GM21737 (cell line): ENCODE data around the gene SPTLC1.
"Not testable (repeated sequence)": the region's sequence is repeated elsewhere in the genome, so short reads cannot be mapped to it uniquely, and the experiment has no call there.

Experiments used
- ATAC-seq: cut with Tn5 transposase; IDR thresholded peaks from one replicate; pipeline ENCODE4 v1.9.1; 2021; ENCODE audit warnings: mild to moderate bottlenecking, moderate library complexity; ENCODE audit not compliant: unreplicated experiment

The SPTLC1 gene

DNA sequence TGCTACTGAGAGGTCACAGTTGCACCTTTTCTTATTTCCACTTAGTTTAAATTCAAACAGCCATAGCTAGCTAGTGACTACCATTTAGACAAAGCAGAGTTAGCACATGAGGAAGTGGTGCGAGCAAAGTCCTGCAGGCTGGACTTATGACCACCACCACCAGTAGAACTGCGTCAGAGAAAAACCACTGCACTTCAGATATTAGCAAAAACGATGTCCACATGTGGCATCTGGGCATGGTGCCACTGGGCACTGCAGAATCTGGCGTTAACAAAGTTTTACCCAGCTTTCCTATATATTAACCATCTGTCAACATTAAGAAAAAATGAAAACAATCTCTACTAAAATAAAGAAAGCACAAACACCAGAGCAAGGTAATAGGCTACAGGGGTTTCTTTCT lies 80.1 kb downstream of the SPTLC1 start:
- ATAC-seq: no peak

DNA sequence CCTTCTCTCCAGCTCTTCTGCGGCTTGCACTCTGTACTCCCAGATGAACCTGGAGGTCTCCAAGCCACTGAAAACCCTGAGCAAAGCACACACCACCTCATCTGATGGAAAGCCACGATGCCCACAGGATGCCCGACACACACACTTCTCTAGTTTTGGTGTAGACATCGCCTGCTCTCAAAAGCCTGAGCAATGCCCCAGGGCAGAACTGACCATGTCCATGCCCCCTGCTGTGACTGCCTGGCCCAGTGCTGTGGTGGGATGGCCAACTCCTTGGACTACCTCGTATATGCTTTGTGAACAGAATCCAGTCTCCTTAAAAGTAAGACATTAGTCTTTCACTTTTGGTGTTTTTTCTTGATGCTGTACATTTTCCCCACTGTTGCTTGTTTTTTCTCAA lies 81.2 kb downstream of the SPTLC1 start:
- ATAC-seq: no peak

DNA sequence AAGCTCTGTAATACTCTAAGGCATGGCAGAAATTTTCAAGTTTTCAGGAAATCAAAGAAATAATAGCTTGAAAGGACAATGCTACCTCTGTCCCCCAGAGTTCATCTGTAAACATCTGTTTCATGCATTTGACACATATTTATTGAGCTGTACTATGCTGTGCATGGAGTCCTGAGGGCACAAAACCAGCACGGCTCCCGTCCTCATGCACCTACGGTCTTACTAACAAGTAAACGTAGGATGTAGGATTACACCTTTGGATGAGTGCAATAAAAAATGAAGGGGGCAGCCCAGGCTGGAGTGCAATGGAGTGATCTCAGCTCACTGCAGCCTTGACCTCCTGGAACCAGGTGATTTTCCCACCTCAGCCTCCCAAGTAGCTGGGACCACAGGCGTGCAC lies 81.9 kb downstream of the SPTLC1 start:
- no peak for ATAC-seq

DNA sequence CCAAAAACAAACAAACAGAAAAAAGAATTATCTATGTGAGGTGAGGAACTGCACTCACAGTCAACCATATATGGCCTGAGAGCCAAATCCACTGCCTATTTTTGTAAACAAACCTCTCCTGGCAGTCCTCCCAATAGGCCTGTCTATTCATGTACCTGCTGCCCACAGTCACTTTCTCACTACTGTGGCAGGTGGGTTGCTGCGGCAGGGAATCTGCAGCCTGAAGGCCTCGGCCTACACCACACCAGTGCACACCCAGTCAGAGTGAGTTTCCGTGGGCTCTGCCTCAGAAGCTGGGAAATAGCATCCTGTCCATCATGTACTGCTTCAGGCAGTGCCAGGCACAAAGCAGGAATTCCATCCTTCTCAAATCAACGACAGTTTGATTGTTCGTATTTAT lies 82.3 kb downstream of the SPTLC1 start:
- no peak for ATAC-seq

DNA sequence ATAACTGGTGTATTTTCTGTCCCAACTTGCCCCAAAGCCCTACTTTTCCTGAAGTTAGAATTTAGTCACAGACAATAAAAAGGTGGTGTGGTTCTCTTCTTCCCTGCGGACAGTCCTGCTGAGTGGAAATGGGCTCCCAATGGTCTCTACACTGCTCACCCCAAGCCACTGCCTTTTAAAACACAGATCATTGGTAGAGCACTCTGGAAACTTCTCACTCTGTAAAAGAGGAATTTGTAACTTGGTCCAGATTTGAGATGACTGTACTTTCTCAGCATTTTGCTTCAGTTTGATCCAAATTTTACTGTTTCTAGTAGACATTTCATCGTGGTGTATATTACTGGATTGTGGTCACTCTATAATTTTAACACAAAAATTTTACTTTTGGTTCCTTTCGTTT lies 84.8 kb downstream of the SPTLC1 start:
- ATAC-seq: no peak

DNA sequence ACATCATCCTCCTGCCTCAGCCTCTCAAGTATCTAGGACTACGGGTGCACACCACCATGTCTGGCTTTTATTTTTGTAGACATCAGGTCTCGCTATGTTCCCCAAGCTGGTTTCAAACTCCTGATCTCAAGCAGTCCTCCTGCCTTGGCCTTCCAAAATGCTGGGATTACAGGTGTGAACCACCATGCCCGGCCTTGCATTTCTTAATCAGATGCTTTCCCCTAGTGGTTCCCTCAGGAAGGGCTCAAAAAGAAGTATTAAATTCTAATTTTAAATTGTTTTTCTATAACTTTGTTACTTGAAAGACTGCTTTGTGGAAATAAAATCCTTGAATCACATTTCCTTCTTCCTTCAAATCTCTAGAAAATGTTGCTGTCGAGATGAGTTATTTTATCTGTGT lies 85.7 kb downstream of the SPTLC1 start:
- ATAC-seq: no peak

DNA sequence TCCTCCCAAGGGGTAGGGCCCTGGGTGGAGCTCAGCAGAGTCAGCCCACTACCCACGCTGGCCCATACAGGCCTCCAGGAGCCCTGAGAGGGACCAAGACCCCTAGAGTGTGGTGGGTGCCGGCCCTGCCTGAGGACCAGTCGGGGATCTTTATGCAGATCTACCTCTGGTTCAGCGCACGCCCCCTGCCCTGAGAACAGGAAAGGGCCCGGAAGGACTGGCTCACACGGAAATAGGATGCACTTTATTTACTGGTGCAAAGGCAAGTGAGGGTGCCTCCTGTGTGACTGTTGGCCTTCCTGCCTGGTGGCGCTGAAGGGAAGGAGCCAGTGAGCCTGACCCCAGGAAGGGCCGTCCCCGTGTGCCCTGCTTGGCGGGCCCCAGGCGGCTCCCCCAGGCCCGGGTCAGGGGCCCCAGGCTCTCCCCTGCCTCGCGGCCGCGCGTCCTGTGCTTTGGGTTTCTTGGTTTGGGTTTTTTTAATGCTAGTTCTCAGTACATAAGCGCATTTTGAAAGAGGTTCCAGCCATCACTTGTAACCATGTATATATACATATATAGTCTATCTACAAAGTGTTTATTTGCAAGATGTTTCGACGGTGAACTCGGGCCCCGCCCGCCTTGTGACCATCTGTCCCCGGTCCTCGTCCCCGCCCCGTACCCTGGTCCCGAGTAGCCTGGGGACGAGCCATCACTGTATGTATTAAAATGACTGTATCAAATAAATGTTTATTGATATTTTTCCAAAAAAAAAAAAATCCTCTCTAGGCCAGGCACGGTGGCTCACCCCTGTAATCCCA lies 88.8 kb downstream of the SPTLC1 start:
- ATAC-seq: no peak

DNA sequence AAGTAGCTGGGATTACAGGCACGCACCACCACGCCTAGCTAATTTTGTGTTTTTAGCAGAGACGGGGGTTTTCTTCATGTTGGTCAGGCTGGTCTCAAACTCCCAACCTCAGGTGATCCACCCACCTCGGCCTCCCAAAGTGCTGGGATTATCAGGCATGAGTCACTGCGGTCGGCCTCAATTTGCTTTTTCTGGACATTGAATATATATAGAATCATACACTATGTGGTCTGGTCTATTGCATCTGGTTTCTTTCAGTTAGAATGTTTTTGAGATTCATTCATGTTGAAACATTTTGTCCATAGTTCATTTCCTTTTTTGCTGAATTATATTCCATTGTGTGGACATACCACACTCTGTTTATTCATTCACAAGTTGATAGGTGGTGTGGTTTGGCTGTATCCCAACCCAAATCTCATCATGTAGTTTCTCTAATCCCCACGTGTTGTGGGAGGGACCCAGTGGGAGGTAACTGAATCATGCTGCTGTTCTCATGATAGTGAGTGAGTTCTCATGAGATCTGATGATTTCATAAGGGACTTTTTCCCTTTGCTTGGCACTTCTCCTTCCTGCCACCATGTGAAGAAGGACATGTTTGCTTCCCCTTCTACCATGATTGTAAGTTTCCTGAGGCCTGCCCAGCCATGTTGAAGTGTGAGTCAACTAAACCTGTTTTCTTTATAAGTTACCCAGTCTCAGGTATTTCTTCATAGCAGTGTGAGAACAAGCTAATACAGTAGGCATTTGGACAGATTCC lies 93.2 kb downstream of the SPTLC1 start:
- ATAC-seq: not testable (repeated sequence)

DNA sequence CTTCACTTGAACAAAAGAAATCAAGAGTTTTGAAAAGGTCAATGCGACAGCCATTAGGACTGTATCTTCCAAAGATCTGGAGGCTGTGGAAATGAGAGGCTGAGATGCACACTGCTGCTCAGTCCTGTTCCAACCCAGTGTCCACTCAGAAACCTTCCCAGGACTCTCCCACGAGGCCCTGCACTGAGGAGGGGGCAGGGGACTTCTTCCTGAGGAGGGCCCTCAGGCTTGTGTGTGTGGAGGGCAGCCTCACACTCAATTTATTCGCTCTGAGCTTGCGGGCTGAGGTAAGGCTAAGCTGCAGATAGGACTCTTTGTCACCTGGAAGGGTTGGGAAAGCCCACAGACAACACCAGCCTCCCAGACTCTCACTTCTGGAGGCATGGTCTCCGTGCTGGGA lies 95.6 kb downstream of the SPTLC1 start:
- no peak for ATAC-seq

DNA sequence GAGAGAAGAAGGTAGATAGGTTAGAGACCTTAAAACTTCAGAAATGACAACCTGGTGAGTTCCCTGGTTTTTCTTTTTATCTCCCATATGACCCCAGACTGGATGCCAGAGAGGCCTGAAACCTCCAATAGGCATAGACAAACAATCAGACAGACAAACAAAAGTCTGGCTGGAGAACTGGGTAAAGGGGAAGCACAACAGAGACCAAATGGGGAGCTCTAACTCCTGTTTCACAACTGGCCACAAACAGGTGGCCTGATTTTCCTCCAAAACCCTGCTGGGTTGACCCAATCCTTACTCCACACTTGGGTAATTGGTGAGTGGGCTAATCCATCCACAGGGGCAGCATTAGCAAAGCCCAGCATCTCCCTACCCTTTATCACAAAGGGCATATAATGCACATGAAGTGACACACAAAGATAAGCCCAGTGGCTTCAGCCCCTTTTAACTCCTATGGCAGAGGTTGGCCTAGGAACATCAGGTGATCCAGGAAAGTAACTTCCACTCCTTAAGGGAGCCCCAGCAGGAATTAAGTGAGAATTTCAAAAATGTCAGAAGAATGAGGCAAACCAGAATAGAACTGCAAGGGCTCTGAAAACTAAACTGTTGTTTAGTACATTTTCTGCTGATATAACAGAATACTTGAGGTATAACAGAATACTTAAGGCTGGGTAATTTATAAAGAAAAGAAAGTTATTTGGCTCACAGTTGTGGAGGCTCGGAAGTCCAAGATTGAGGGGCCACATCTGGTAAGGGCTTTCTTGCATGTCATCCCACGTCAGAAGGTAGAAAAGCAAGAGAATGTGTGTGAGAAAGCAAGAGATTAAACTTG lies 104.3 kb downstream of the SPTLC1 start:
- no peak for ATAC-seq

DNA sequence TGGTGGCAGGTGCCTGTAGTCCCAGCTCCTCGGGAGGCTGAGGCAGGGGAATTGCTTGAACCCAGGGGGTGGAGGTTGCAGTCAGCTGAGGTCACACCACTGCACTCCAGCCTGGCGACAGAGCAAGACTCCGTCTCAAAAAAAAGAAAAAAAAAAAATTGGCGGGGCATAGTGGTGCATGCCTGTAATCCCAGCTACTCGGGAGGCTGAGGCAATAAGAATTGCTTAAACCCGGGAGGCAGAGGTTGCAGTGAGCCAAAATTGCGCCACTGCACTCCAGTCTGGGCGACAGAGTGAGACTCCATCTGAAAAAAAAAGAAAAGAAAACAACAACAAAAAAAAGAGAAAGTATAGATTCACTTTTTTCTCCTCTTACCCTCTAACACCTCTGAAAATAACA lies 105.0 kb downstream of the SPTLC1 start:
- ATAC-seq: not testable (repeated sequence)

DNA sequence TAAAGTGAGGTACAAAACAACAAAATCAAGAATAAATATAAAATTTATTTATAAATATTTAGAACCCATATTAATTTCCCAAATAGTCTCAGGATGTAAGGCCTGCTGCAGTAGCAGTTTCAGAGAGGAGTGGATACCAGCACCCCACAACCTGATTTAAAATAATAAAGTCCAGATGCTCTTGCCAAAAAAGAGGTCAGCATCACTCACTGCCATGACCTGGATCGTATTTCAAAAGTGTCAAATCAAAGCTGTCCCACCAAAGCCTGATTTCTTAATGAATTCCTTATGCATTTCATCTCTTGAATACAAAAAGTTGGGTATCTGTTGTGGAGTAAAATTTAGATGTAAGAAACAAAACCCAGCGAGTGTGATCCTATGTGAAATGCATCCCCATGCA lies 107.2 kb downstream of the SPTLC1 start:
- no peak for ATAC-seq

DNA sequence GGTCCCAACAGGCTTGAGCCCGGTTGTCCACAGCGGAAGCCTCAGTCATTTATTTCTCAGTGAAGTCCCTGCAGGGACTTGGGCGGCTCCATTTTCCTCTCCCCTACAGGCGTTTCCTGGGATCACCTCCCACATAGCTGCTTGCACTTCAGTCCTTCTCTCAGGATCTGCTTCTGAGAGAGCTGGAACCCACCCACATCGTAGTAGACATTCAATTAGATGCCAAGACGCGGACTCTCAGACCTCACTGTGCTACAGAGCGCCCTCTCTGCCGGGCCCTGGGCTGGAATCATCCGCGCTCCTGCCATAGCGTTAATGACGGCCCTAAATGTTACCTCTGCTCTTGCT lies 111.2 kb downstream of the SPTLC1 start:
- no peak for ATAC-seq

DNA sequence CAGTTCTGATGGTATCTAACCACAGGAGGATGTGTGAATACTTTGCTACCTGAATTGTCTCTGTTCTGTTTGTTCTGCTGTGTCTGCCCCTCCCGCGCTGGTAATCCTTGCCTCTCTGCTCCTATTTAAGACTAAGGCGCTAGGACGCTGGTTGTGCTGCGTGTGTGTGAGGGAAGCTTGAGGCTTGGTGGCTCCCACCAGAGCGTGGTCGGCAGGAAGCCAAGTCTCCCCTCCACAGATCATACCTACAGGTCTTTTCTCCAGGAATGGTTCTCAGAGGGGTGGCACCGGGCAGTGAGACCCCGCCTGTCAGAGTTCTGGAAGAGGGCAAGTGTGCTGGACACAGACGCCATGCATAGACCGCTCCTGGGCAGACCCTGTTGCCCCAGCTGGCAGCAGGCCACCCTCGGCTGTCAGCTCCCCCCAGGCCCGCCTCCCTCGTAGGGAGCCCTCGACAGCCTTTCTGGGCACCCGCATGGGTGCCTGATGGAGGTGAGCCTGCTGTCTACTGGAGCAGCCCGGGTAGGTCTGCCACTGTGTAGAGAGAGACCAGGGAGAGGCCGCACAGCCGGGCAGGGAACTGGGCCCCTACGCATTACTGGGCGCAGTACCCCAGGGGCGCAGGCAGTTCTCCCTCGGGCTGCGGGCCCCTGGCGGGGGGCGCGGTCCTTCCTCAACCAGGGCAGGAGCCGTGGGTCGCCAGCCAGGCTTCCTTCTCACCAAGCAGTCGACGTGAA lies 111.7 kb downstream of the SPTLC1 start:
- no peak for ATAC-seq

DNA sequence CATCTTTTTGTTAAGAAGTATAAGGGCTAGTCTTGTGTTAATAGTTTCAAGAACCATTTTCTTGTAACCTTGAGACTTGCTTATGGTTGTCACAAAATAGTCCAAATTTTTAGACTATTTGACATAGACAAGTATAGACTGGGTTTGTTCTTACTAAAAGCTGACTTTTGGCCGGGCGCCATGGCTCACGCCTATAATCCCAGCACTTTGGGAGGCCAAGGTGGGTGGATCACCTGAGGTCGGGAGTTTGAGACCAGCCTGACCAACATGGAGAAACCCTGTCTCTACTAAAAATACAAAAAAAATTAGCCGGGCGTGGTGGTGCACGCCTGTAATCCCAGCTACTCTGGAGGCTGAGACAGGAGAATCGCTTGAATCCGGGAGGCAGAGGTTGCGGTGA lies 113.3 kb downstream of the SPTLC1 start:
- ATAC-seq: not testable (repeated sequence)

DNA sequence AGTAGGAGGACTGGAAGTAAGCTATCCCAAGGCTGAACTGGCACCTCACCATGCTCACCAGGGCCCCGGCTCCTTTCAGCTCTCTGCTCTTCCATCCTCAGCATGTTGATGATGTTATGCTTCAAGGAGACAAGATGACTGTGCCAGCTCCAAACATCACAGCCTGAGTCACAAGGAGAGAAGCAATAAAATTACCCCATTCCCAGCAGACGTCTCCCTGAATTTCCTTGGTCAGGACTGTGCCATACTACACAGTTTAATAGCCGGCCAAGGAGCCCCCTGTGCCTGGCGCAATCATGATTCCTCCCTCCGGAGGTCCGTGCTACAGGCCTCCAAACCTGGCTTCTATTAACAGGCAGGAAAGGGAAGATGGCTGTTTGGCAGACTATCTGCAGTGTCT lies 114.0 kb downstream of the SPTLC1 start:
- ATAC-seq: no peak

DNA sequence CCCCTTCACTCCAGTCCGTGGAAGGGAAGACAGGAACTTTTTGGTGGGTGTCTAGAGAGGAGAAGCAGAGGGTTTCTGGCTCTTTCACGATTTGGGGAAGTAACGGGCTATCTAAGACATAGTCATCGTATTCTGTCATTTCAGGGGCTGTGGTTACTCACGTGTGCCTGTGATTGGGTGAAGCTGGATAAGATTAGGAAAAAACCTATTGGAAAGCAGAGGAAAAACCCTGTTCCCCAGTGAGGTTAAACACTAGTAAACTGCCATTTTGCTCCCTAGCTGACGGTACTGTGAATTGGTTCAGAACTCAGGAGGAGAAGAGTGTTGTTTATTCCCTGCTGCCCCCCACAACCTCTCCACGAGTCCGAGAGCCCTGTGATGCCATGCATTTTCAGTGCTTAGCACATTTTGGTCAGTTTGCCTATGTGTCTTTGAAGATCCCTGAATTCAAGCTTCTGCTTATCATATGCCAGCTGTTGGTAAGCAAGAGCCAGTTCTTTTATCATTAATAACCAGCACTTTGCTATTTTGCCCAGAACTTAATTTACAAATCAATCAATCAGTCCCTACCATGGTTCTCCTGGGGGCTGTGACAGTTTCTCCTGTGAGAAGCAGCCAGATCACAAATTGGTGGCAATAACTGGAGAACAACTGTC lies 120.1 kb downstream of the SPTLC1 start:
- no peak for ATAC-seq

DNA sequence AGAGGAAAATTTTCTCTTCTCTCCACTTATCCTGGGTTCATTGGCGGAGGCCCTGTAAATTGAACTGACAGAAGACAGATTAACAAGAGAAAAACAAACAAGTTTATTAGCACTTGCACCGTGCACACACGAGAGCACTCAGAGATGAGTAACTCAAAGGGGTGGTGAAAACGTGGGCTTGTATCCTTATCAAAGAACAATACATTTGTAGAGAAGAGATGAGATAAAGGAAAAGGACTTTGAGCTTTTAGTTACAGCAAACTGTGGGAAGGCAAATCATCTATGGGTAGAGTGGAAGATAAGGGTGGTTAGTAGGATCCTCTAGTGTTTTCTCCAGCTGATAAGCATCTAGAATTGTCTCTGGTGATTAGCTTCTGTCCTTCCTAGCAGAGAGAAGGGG lies 120.8 kb downstream of the SPTLC1 start:
- no peak for ATAC-seq

DNA sequence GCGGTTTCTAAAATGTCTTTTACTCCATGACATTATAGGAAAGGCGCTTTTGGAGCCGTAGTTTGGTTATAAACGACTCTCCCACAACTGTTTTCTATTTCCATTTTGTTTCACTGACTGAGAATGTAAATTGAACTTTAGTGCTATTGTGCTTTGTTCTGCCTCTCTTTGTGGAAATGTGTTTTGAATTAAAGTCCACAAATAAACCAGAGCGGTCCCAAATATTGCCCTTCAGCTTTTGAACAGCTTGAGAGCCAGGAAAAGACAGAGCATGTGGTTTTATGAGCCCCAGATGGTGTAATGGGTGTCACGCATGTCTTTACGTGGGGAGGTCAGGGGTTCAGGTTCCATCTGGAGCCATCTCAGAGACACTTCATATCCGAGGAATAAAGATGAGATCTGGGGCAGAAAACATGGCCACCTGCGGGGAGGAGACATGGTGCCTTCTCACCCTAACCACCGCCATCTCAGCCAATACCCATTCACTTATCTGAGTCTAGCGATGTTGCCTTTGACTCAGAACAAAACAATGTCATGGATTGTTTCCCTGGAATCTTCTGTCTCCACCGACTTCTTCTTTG lies 122.7 kb downstream of the SPTLC1 start:
- ATAC-seq: no peak

DNA sequence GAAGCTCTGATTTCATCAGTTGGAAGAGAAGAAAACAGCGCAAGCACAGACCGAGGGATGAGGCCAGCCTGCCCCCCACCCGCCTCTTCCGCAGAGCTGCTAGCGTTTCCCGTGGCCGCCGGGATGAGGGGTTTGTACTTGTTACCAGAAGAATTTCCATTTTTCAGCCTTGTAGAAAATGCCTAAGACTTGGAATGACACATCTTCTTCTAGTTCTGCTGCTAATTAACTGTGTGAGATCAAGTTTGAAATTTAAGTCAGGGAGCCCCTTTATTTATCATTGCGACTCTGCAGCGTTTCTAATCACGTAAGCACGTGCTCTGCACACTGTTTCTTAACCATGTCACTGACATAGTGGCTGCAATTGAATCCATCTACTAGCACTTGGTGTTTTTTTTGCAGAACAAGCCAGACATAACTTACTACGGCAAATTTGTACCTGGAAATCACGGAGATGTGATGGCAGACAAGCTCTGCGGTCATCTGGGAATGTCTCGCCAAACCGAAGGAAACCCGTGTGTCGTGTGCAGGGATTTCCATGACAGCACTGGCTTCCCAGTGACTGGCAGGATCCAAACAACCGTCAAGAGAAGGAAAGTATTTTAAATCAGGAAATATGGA lies 123.4 kb downstream of the SPTLC1 start:
- no peak for ATAC-seq
